Subcutaneous abdominal adipose tissue (tissue), 5 donors: ENCODE results near the gene PCED1B.
A peak's percentile ranks its signal among the peaks of the same experiment; 100 is the strongest.

Experiments
- H3K27ac ChIP-seq: one replicate; pipeline ENCODE4 v1.7.0; 2013; ENCODE audit warnings: low read depth, mild to moderate bottlenecking, inconsistent platforms, low read length, moderate library complexity
- H3K27me3 ChIP-seq, 5 donors: one replicate each; pipeline ENCODE4 v1.7.0; 2013; ENCODE audit warnings: low read length in 5 of 5, inconsistent platforms in 1 of 5; ENCODE audit not compliant: control insufficient read depth in 5 of 5, insufficient read depth in 4 of 5
- H3K36me3 ChIP-seq, 5 donors: one replicate each; pipeline ENCODE4 v1.7.0; 2013; ENCODE audit warnings: low read length in 5 of 5; ENCODE audit not compliant: control insufficient read depth in 5 of 5, insufficient read depth in 5 of 5
- H3K4me1 ChIP-seq, 5 donors: one replicate each; pipeline ENCODE4 v1.7.0; 2013; ENCODE audit warnings: low read length in 5 of 5, mild to moderate bottlenecking in 3 of 5, moderate library complexity in 1 of 5; ENCODE audit not compliant: control insufficient read depth in 5 of 5, insufficient read depth in 5 of 5
- H3K4me3 ChIP-seq, 5 donors: one replicate each; pipeline ENCODE4 v1.7.0; 2013; ENCODE audit warnings: low read length in 5 of 5, low read depth in 1 of 5
- H3K9ac ChIP-seq, 5 donors: one replicate each; pipeline ENCODE4 v1.7.0; 2013; ENCODE audit warnings: low read length in 5 of 5, mild to moderate bottlenecking in 4 of 5, moderate library complexity in 3 of 5
- H3K9me3 ChIP-seq, 5 donors: one replicate each; pipeline ENCODE4 v1.7.0; 2013; ENCODE audit warnings: low read length in 5 of 5; ENCODE audit not compliant: control insufficient read depth in 5 of 5
- donor health status: healthy.
- donor health status: healthy.
- donor health status: healthy.
- donor health status: healthy.
- donor health status: healthy.

Gene PCED1B

GRCh38 chr12:47077206-47078085 lies 2.0 kb upstream of the PCED1B start:
- peak overlapping the region in 1 of 5 donors; percentile 47 for H3K9ac ChIP-seq
- peaks cover 4 to 42% (median 34%) of the 10 kb centered on the region in 5 donors for H3K4me1 ChIP-seq
- no peak overlapping the region for H3K27ac ChIP-seq
- H3K27me3 ChIP-seq = no peaks in the 10 kb centered on the region
- peaks cover 0 to 2% (median 0%) of the 10 kb centered on the region in 5 donors for H3K36me3 ChIP-seq
- no peaks in the 10 kb centered on the region for H3K9me3 ChIP-seq
- H3K4me3 ChIP-seq = peak overlapping the region in 2 of 5 donors; percentile 17 to 87

GRCh38 chr12:47078086-47078395 lies 1.4 kb upstream of the PCED1B start:
- H3K27ac ChIP-seq = no peak overlapping the region
- H3K4me1 ChIP-seq = peaks cover 7 to 46% (median 37%) of the 10 kb centered on the region in 5 donors
- peak overlapping the region in 3 of 5 donors; percentile 81 to 90 (median 87) for H3K4me3 ChIP-seq

GRCh38 chr12:47078733-47079467 lies 521 bp upstream of the PCED1B start:
- peak overlapping the region; percentile 66 to 90 (median 81) for H3K4me3 ChIP-seq
- peak overlapping the region; percentile 86 for H3K27ac ChIP-seq
- peak overlapping the region; percentile 69 to 91 (median 87) for H3K9ac ChIP-seq
- H3K27me3 ChIP-seq = no peaks in the 10 kb centered on the region
- H3K36me3 ChIP-seq = peaks cover 0 to 2% (median 0%) of the 10 kb centered on the region in 5 donors
- H3K9me3 ChIP-seq = no peaks in the 10 kb centered on the region
- H3K4me1 ChIP-seq = peaks cover 7 to 55% (median 45%) of the 10 kb centered on the region in 5 donors

More at GRCh38 chr12:47078086-47078395, 1.4 kb upstream of the PCED1B start:
- Histone ChIP-seq H3K36me3 (peaks cover 0 to 2% (median 0%) of the 10 kb centered on the region in 5 donors), H3K9ac (no peak overlapping the region), H3K27me3 (no peaks in the 10 kb centered on the region), H3K9me3 (no peaks in the 10 kb centered on the region)

GRCh38 chr12:47079981-47080724 lies 732 bp downstream of the PCED1B start:
- Histone ChIP-seq H3K36me3 (peaks cover 0 to 2% (median 0%) of the 10 kb centered on the region in 5 donors), H3K4me1 (peaks cover 7 to 59% (median 48%) of the 10 kb centered on the region in 5 donors), H3K4me3 (peak overlapping the region; percentile 66 to 87 (median 81)), H3K9me3 (no peaks in the 10 kb centered on the region), H3K9ac (peak overlapping the region; percentile 87 to 95 (median 89)), H3K27ac (peak overlapping the region; percentile 95), H3K27me3 (no peaks in the 10 kb centered on the region)

GRCh38 chr12:47080725-47081502 lies 1.5 kb downstream of the PCED1B start:
- Histone ChIP-seq H3K27me3 (no peaks in the 10 kb centered on the region), H3K36me3 (peaks cover 0 to 2% (median 0%) of the 10 kb centered on the region in 5 donors), H3K9ac (peak overlapping the region; percentile 87 to 95 (median 89)), H3K9me3 (no peaks in the 10 kb centered on the region), H3K4me1 (peaks cover 7 to 67% (median 55%) of the 10 kb centered on the region in 5 donors), H3K4me3 (peak overlapping the region; percentile 66 to 87 (median 81)), H3K27ac (peak overlapping the region; percentile 95)

GRCh38 chr12:47082283-47082682 lies 2.9 kb downstream of the PCED1B start:
- peaks cover 7 to 63% (median 57%) of the 10 kb centered on the region in 5 donors for H3K4me1 ChIP-seq
- peak overlapping the region; percentile 95 for H3K27ac ChIP-seq
- H3K36me3 ChIP-seq = peaks cover 0 to 2% (median 0%) of the 10 kb centered on the region in 5 donors
- H3K27me3 ChIP-seq = no peaks in the 10 kb centered on the region
- H3K9me3 ChIP-seq = no peaks in the 10 kb centered on the region
- no peak overlapping the region for H3K4me3 ChIP-seq
- H3K9ac ChIP-seq = peak overlapping the region in 2 of 5 donors; percentile 90 to 95

GRCh38 chr12:47082796-47083621 lies 3.6 kb downstream of the PCED1B start:
- H3K36me3 ChIP-seq = no peaks in the 10 kb centered on the region
- H3K27me3 ChIP-seq = no peaks in the 10 kb centered on the region
- peak overlapping the region in 2 of 5 donors; percentile 67 to 95 for H3K9ac ChIP-seq
- no peaks in the 10 kb centered on the region for H3K9me3 ChIP-seq
- peaks cover 7 to 58% (median 56%) of the 10 kb centered on the region in 5 donors for H3K4me1 ChIP-seq
- peak overlapping the region in 1 of 5 donors; percentile 22 for H3K4me3 ChIP-seq
- H3K27ac ChIP-seq = peak overlapping the region; percentile 95

- no peaks in the 10 kb centered on the region for H3K36me3 ChIP-seq
- no peak overlapping the region for H3K4me3 ChIP-seq
- no peak overlapping the region for H3K9ac ChIP-seq
- peaks cover 5 to 54% (median 49%) of the 10 kb centered on the region in 5 donors for H3K4me1 ChIP-seq
- H3K27me3 ChIP-seq = no peaks in the 10 kb centered on the region
- no peak overlapping the region for H3K27ac ChIP-seq
- no peaks in the 10 kb centered on the region for H3K9me3 ChIP-seq
Observed at GRCh38 chr12:47084172-47084571, 4.8 kb downstream of the PCED1B start.
